ENCODE data around the gene USP49.

USP49 gene

GRCh38 chr6:41805830-41806774 lies 89.1 kb downstream of the USP49 start:
- DNase-seq: no peak

GRCh38 chr6:41801380-41801779 lies 93.8 kb downstream of the USP49 start:
- peak; percentile 42 for DNase-seq

GRCh38 chr6:41799559-41799911 lies 95.6 kb downstream of the USP49 start:
- no peak for DNase-seq

- DNase-seq: no peak
Measured at GRCh38 chr6:41798901-41799558, 96.1 kb downstream of the USP49 start.

GRCh38 chr6:41796474-41796873 lies 98.7 kb downstream of the USP49 start:
- no peak for DNase-seq

- DNase-seq: no peak
Measured at GRCh38 chr6:41791984-41792383, 103.2 kb downstream of the USP49 start.

GRCh38 chr6:41791305-41791704 lies 103.9 kb downstream of the USP49 start:
- DNase-seq: no peak

GRCh38 chr6:41790045-41790444 lies 105.1 kb downstream of the USP49 start:
- DNase-seq: no peak

- no peak for DNase-seq
Measured at GRCh38 chr6:41789390-41789724, 105.8 kb downstream of the USP49 start.

- DNase-seq: peak; percentile 98
Measured at GRCh38 chr6:41787219-41787917, 107.8 kb downstream of the USP49 start, which contains the start of gene TOMM6. Gene TOMM6 (plus strand): TSS chr6:41787694. CDS start chr6:41787698, 4 bp downstream.

- peak; percentile 93 for DNase-seq
Measured at GRCh38 chr6:41786451-41787218, 108.5 kb downstream of the USP49 start.

- DNase-seq: peak; percentile 59
Measured at GRCh38 chr6:41785689-41786450, 109.3 kb downstream of the USP49 start.

- DNase-seq: no peak
Measured at GRCh38 chr6:41785254-41785653, 109.9 kb downstream of the USP49 start.

- DNase-seq: no peak
Measured at GRCh38 chr6:41784581-41785171, 110.5 kb downstream of the USP49 start.

- DNase-seq: no peak
Measured at GRCh38 chr6:41783106-41783780, 111.9 kb downstream of the USP49 start.

- DNase-seq: no peak
Measured at GRCh38 chr6:41781366-41781730, 113.8 kb downstream of the USP49 start.

GRCh38 chr6:41780551-41781365 lies 114.4 kb downstream of the USP49 start, which contains the start of gene PRICKLE4:
Gene PRICKLE4 (plus strand): TSS chr6:41780782. CDS start chr6:41783474, 2,692 bp downstream.
- DNase-seq: peak; percentile 63

- peak; percentile 97 for DNase-seq
Measured at GRCh38 chr6:41779788-41780550, 115.2 kb downstream of the USP49 start, which contains the start of gene FRS3. Gene FRS3 (minus strand): TSS chr6:41779900. CDS start chr6:41776987, 2,913 bp downstream.

GRCh38 chr6:41779336-41779735 lies 115.8 kb downstream of the USP49 start:
- no peak for DNase-seq

Data from DMS53 (cell line).